Measurements from ENCODE around the gene KLHL12. TPM values are rescaled to one million over a fixed set of nuclear protein-coding genes. Genes with fewer than 3 reads are reported as not detected.
A peak's percentile ranks its signal among the peaks of the same experiment; 100 is the strongest.

The KLHL12 gene
- total and polyA plus RNA-seq, 7 experiments from 2014 or later: 12.1 to 28.0 (median 18.3) TPM

DNA sequence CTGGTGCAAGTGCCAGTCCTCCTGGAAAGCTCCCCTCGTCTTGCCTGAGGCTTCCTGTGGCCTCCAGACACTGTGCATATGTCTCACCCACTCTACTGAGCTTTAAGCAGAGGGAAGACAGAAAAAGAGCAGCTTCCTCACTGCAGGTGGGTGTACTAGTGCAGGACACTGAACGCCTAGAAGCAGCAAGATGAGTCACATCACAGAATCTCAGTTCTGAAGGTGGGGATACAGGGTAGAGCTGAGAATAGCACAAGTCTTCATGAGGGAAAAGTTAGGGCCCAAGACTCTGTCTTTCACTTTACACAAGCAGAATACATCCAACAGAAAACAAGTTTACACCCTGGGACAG is 78.9 kb downstream of the KLHL12 start:
- peaks cover 0 to 35% (median 0%) of the 10 kb centered on the region in 7 donors for H3K4me1 Mint-ChIP-seq
- Histone ChIP-seq H3K36me3 (ENCODE audit: control insufficient read depth in 2 of 3, insufficient read depth in 3 of 3, low read length in 3 of 3) (no peaks in the 10 kb centered on the region), H3K27me3 (ENCODE audit: control insufficient read depth in 2 of 2, insufficient read depth in 2 of 2, low read length in 2 of 2) (no peaks in the 10 kb centered on the region), H3K27ac (ENCODE audit: low read depth, low read length) (no peak overlapping the region), H3K9me3 (ENCODE audit: control insufficient read depth in 2 of 3, low read length in 3 of 3) (no peaks in the 10 kb centered on the region), H3K4me3 (ENCODE audit: low read length) (no peak overlapping the region), H3K4me1 (ENCODE audit: control insufficient read depth in 2 of 2, insufficient read depth in 2 of 2, low read length in 2 of 2) (no peaks in the 10 kb centered on the region)
- no peak for ATAC-seq
- DNase-seq: no peak
- no peak overlapping the region for H3K4me3 Mint-ChIP-seq
- ChIA-PET CTCF (interaction anchor here (0.6 kb wide), 1 partner anchor 894 kb away, joined by 3 read pairs; no protein-coding TSS in a partner anchor), POLR2A (no interaction called here)
- H3K27me3 Mint-ChIP-seq: peaks cover 0 to 8% (median 0%) of the 10 kb centered on the region in 5 donors
- peak overlapping the region in 1 of 9 donors; percentile 29 for H3K27ac Mint-ChIP-seq
- no peaks in the 10 kb centered on the region for H3K9me3 Mint-ChIP-seq
- no peaks in the 10 kb centered on the region for H3K36me3 Mint-ChIP-seq
- intact Hi-C loops (cut with micrococcal nuclease): no loop called here

- Mint-ChIP-seq H3K36me3 (no peaks in the 10 kb centered on the region), H3K4me1 (peaks cover 0 to 24% (median 0%) of the 10 kb centered on the region in 7 donors), H3K9me3 (no peaks in the 10 kb centered on the region), H3K4me3 (no peak overlapping the region), H3K27me3 (peaks cover 0 to 8% (median 6%) of the 10 kb centered on the region in 5 donors), H3K27ac (no peak overlapping the region)
- POLR2A ChIA-PET: interaction anchor here (0.6 kb wide), 1 partner anchor 34 kb away, joined by 3 read pairs; the partner anchor contains the start of gene PCAT6
- intact Hi-C loops (cut with micrococcal nuclease): no loop called here
- DNase-seq (no peak), ATAC-seq (no peak)
- Histone ChIP-seq H3K27ac (ENCODE audit: low read depth, low read length) (no peak overlapping the region), H3K4me1 (ENCODE audit: control insufficient read depth in 2 of 2, insufficient read depth in 2 of 2, low read length in 2 of 2) (no peaks in the 10 kb centered on the region), H3K36me3 (ENCODE audit: control insufficient read depth in 2 of 3, insufficient read depth in 3 of 3, low read length in 3 of 3) (no peaks in the 10 kb centered on the region), H3K9me3 (ENCODE audit: control insufficient read depth in 2 of 3, low read length in 3 of 3) (no peaks in the 10 kb centered on the region), H3K27me3 (ENCODE audit: control insufficient read depth in 2 of 2, insufficient read depth in 2 of 2, low read length in 2 of 2) (no peaks in the 10 kb centered on the region), H3K4me3 (ENCODE audit: low read length) (no peak overlapping the region)
- CTCF ChIA-PET: no interaction called here
Measured at GRCh38 chr1:202844935-202845334, 82.1 kb downstream of the KLHL12 start.

DNA sequence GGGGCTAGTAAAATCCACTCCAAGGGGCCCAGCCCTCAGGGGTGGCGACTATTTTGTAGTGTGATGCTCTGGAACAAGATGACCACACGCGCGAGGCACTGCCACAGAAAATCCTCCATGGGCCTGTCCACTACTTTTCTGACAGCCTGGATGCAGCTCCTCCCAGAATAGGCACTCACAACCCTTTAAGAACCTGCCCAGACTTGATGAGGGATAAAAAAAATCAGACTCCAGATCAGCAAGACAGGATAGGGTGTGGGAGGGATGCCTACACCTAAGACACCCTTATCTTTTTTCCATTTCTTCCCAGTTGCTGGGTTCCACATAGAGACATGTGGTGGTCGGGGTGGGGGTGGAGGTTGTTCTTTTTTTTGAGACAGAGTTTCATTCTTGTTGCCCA is 82.8 kb downstream of the KLHL12 start:
- Histone ChIP-seq H3K36me3 (ENCODE audit: control insufficient read depth in 2 of 3, insufficient read depth in 3 of 3, low read length in 3 of 3) (no peaks in the 10 kb centered on the region), H3K4me3 (ENCODE audit: low read length) (no peak overlapping the region), H3K9me3 (ENCODE audit: control insufficient read depth in 2 of 3, low read length in 3 of 3) (no peaks in the 10 kb centered on the region), H3K27ac (ENCODE audit: low read depth, low read length) (no peak overlapping the region), H3K27me3 (ENCODE audit: control insufficient read depth in 2 of 2, insufficient read depth in 2 of 2, low read length in 2 of 2) (no peaks in the 10 kb centered on the region), H3K4me1 (ENCODE audit: control insufficient read depth in 2 of 2, insufficient read depth in 2 of 2, low read length in 2 of 2) (no peaks in the 10 kb centered on the region)
- Mint-ChIP-seq H3K36me3 (no peaks in the 10 kb centered on the region), H3K9me3 (no peaks in the 10 kb centered on the region), H3K4me3 (no peak overlapping the region), H3K4me1 (peaks cover 0 to 21% (median 0%) of the 10 kb centered on the region in 7 donors), H3K27me3 (peaks cover 0 to 8% (median 6%) of the 10 kb centered on the region in 5 donors), H3K27ac (no peak overlapping the region)
- DNase-seq (no peak), ATAC-seq (no peak)
- CTCF ChIA-PET: no interaction called here
- intact Hi-C loops (cut with micrococcal nuclease): no loop called here
- POLR2A ChIA-PET: no interaction called here

- no peak overlapping the region for H3K4me3 ChIP-seq (ENCODE audit: low read length)
- H3K9me3 ChIP-seq (ENCODE audit: control insufficient read depth in 2 of 3, low read length in 3 of 3): no peaks in the 10 kb centered on the region
- no peak overlapping the region for H3K27ac ChIP-seq (ENCODE audit: low read depth, low read length)
- ATAC-seq (no peak), DNase-seq (no peak)
- ChIA-PET POLR2A (no interaction called here), CTCF (no interaction called here)
- Mint-ChIP-seq H3K4me1 (peaks cover 0 to 18% (median under 1%) of the 10 kb centered on the region in 7 donors), H3K4me3 (no peak overlapping the region), H3K27ac (no peak overlapping the region), H3K27me3 (peaks cover 0 to 8% (median 6%) of the 10 kb centered on the region in 5 donors), H3K36me3 (no peaks in the 10 kb centered on the region), H3K9me3 (no peaks in the 10 kb centered on the region)
- no peaks in the 10 kb centered on the region for H3K36me3 ChIP-seq (ENCODE audit: control insufficient read depth in 2 of 3, insufficient read depth in 3 of 3, low read length in 3 of 3)
- H3K4me1 ChIP-seq (ENCODE audit: control insufficient read depth in 2 of 2, insufficient read depth in 2 of 2, low read length in 2 of 2): no peaks in the 10 kb centered on the region
- intact Hi-C loops (cut with micrococcal nuclease): no loop called here
- H3K27me3 ChIP-seq (ENCODE audit: control insufficient read depth in 2 of 2, insufficient read depth in 2 of 2, low read length in 2 of 2): no peaks in the 10 kb centered on the region
Measured at GRCh38 chr1:202843081-202843480, 84.0 kb downstream of the KLHL12 start.

Other genes with a start within 250 kb of the KLHL12 start
- not detected for gene SYT2, start 216.8 kb downstream of the KLHL12 start, total RNA-seq
- gene SYT2, start 216.8 kb downstream of the KLHL12 start, polyA plus RNA-seq: under 1 TPM in 1 of 2 donors, not detected in 1; 0.02 TPM
- gene KDM5B, start 118.8 kb downstream of the KLHL12 start, total RNA-seq: 100 to 1,000 TPM in 1 of 5 experiments, 10 to 100 TPM in 4; 55.2 to 105 (median 70.1) TPM
- gene KDM5B, start 118.8 kb downstream of the KLHL12 start, polyA plus RNA-seq: 10 to 100 TPM; 16.1 to 18.3 TPM
- 1 to 10 TPM in 2 of 5 experiments, under 1 TPM in 2, not detected in 1; 0.70 to 1.5 (median 0.94) TPM for gene PCAT6, start 116.3 kb downstream of the KLHL12 start, total RNA-seq
- not detected for gene PCAT6, start 116.3 kb downstream of the KLHL12 start, polyA plus RNA-seq
- gene RABIF, start 38.1 kb downstream of the KLHL12 start, total RNA-seq: 10 to 100 TPM; 11.6 to 17.1 (median 14.5) TPM
- gene RABIF, start 38.1 kb downstream of the KLHL12 start, polyA plus RNA-seq: 10 to 100 TPM; 18.2 to 24.9 TPM
- 10 to 100 TPM; 51.9 to 84.5 (median 69.6) TPM for gene ADIPOR1, start 31.1 kb upstream of the KLHL12 start, total RNA-seq
- gene ADIPOR1, start 31.1 kb upstream of the KLHL12 start, polyA plus RNA-seq: 10 to 100 TPM; 56.8 to 93.8 TPM
- 10 to 100 TPM; 22.8 to 50.2 (median 48.0) TPM for gene CYB5R1, start 40.0 kb upstream of the KLHL12 start, total RNA-seq
- gene CYB5R1, start 40.0 kb upstream of the KLHL12 start, polyA plus RNA-seq: 10 to 100 TPM; 63.1 to 71.3 TPM
- 100 to 1,000 TPM in 2 of 5 experiments, 10 to 100 TPM in 3; 61.4 to 134 (median 77.0) TPM for gene TMEM183A, start 80.1 kb upstream of the KLHL12 start, total RNA-seq
- 10 to 100 TPM; 42.5 to 56.0 TPM for gene TMEM183A, start 80.1 kb upstream of the KLHL12 start, polyA plus RNA-seq
- 10 to 100 TPM in 1 of 5 experiments, 1 to 10 TPM in 2, under 1 TPM in 2; 0.40 to 45.5 (median 2.4) TPM for gene PPFIA4, start 99.3 kb upstream of the KLHL12 start, total RNA-seq
- gene PPFIA4, start 99.3 kb upstream of the KLHL12 start, polyA plus RNA-seq: not detected
- gene MYOG, start 158.8 kb upstream of the KLHL12 start, total RNA-seq: not detected
- not detected for gene MYOG, start 158.8 kb upstream of the KLHL12 start, polyA plus RNA-seq
- gene ADORA1, start 200.5 kb upstream of the KLHL12 start, total RNA-seq: under 1 TPM in 1 of 5 experiments, not detected in 4; 0.44 TPM
- not detected for gene ADORA1, start 200.5 kb upstream of the KLHL12 start, polyA plus RNA-seq
- not detected for gene MYBPH, start 248.6 kb upstream of the KLHL12 start, total RNA-seq
- not detected for gene MYBPH, start 248.6 kb upstream of the KLHL12 start, polyA plus RNA-seq